OCI-M1 (cell line): ENCODE results near the gene RHOF.
A peak's percentile ranks its signal among the peaks of the same experiment; 100 is the strongest.

ENCODE experiments used
- DNase-seq: peaks from one replicate; lab custom pipeline; 2025; lab: John Stamatoyannopoulos, UW

Gene RHOF

GRCh38 chr12:121819212-121819949 is 25.9 kb upstream of the RHOF start:
- no peak for DNase-seq

- DNase-seq, result no peak
Observed at GRCh38 chr12:121817648-121818043, 24.2 kb upstream of the RHOF start.

DNA sequence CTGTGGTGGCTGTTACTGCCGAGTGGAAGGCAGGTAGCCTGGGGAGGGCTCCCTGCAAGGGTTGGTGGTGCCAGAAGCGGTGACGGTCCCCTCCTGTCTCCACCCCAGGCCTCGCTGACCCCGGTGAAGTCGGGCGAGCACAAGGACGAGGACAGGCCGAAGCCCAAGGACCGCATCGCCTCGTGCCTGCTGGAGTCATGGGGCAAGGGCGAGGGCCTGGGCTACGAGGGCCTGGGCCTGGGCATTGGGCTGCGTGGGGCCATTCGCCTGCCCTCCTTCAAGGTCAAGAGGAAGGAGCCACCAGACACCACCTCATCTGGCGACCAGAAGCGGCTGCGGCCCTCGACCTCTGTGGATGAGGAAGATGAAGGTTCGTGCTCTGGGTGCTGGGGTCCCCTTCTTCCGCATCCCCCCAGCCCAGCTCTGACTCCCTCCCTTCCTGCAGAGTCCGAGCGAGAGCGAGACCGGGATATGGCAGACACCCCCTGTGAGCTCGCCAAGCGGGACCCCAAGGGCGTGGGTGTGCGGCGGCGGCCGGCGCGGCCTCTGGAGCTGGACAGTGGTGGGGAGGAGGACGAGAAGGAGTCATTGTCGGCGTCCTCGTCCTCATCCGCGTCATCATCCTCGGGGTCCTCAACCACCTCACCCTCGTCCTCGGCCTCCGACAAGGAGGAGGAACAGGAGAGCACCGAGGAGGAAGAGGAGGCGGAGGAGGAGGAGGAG is 23.6 kb upstream of the RHOF start:
- DNase-seq, result no peak

DNA sequence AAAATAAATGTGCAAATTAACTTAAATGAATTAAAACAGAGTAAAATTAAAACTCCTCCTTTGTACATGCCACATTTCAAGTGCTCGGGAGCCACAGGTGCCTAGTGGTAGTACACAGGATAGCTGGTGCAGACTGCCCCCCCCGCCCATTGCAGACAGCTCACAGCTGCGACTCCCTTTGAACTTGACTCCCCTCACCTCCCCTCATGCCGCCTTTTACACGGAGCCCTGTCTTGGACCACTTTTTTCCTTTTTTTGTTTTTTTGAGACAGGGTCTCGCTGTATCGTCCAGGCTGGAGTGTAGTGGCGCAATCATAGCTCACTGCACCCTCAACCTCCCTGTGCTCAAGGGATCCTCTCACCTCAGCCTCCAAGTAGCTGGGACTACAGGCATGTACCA is 21.8 kb upstream of the RHOF start:
- no peak for DNase-seq

GRCh38 chr12:121814429-121815119 is 21.1 kb upstream of the RHOF start:
- no peak for DNase-seq

DNA sequence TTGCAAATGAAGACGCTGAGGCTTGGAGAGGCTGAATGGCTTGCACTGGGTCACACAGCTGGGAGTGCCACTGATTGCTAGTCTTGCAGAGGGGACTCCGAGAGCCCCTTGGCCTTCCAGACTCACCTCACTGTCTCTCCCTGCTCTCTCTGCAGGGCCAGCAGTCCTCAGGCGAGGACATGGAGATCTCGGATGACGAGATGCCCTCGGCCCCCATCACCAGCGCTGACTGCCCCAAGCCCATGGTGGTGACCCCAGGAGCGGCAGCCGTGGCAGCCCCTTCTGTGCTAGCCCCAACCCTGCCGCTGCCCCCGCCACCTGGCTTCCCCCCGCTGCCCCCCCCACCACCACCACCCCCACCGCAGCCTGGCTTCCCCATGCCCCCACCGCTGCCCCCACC is 20.5 kb upstream of the RHOF start:
- no peak for DNase-seq

DNA sequence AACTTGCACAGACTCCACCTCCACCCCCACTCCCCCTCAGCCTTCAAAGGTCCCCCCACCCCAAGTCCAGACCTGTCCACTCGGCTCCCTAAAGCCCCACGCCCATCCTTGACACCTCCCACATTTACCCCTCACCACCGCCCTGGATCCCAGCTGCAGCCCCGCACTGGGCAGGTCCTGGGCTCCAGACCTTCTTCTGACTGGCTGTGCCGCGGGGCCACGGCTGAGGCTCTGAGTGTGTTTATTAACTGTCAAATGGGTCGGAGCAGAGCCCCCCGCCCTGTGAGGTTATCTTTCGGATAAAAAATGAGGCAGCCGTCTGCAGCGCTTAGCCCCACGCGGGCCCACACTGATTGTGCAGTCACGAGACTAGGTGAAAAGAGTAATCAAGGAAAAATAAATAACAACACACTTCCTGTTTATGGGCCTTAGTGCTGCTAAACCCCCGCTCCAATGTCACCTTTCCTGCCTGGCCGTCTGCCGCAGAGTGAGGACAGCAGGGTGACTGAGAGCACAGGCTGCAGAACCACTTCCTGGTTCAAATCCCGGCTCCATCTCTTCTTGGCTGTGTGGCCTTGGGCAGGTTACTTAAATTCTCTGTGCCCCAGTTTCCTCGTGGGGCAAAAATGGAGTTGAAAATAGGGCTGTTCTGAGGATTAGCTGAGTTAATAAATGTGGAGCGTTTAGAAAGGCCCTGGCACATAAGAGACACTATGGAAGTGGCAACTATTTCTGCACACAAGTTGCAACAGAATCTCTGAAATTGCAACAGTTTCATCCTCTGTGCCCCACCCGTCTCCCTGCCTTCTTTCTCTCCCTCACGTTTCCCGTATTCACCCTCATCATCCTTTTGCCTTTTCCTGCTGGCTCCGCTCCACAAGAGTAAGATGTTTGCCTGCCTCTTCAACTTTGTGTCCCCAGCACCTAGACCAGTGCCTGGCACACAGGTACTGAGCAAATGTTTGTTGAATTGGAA is 19.7 kb upstream of the RHOF start:
- DNase-seq, result no peak

DNA sequence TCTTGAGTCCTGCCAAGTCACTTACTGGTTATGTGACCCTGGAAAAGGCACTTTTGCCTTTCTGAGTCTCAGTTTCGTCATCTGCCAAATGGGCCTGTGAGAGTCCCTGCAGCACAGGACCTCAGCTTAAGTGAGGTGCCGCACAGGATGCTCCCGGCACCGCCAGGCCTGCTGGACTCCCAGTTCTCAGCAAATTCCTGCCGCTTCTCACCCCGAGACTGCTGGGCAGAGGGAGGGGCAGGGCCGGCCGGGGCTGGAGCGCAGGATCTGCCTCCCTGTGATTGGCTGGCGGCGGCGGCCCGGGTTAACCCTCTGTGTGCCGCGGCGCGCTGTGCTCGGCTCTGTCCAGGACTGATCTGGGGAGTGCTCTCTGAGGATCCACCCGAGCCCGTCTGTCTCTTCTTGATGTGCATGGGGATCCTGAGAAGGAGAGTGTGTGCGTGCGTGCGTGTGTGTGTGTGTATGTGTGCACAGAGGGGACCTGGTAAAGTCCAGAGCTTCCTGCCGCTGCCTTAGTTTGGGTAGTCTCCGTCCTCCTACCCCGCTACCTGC is 18.9 kb upstream of the RHOF start:
- no peak for DNase-seq

GRCh38 chr12:121811434-121812319 is 18.2 kb upstream of the RHOF start:
- peak; percentile 83 for DNase-seq

DNA sequence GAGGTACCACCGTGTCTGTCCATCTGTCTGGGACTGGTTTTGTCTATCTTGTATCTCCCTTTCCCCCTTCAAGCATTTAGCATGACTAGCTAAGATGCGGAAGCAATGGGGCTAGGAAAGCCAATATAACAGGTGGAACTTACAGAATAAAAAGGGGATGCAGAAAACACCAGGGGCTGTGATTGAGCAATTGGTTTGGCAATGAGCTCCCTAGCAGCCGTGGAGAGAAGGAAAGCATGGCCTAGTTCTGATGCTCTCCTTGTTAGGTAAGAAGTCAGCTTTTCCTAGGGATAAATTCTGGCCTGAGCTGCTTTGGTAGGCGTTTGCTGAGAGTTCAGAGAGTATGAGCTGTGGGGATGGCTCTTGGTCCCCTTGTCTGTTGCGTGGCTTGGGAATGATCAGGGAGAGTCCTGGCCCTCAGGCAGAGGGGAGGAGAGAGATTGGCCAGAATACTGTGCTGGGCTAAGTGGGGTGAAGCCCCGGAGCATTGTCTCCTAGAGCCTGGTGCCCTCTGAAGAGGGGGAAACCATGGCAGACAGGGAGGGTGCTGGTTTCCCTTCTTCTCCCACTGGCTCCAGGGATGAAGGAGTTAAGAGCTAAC is 17.4 kb upstream of the RHOF start:
- DNase-seq, result no peak

GRCh38 chr12:121810234-121810817 is 16.8 kb upstream of the RHOF start:
- DNase-seq, result no peak

GRCh38 chr12:121809712-121810116 is 16.2 kb upstream of the RHOF start:
- no peak for DNase-seq

DNA sequence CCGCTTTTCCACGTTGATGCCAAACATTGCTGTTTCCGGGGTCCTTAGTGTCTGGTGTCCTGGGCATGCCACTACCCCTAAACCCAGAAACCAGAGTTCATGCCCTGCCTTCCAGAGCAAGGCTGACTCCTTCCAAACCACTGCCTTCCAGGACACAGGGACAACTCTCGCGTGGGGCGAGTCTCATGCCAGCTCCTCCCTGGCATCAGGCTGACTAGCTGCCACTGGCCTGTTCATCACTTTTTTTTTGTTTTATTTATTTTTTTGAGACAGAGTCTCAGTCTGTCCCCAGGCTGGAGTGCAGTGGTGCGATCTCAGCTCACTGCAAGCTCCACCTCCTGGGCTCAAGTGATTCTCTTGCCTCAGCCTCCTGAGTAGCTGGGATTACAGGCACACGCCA is 15.1 kb upstream of the RHOF start:
- no peak for DNase-seq

GRCh38 chr12:121807642-121808347 is 14.3 kb upstream of the RHOF start:
- DNase-seq, result no peak

DNA sequence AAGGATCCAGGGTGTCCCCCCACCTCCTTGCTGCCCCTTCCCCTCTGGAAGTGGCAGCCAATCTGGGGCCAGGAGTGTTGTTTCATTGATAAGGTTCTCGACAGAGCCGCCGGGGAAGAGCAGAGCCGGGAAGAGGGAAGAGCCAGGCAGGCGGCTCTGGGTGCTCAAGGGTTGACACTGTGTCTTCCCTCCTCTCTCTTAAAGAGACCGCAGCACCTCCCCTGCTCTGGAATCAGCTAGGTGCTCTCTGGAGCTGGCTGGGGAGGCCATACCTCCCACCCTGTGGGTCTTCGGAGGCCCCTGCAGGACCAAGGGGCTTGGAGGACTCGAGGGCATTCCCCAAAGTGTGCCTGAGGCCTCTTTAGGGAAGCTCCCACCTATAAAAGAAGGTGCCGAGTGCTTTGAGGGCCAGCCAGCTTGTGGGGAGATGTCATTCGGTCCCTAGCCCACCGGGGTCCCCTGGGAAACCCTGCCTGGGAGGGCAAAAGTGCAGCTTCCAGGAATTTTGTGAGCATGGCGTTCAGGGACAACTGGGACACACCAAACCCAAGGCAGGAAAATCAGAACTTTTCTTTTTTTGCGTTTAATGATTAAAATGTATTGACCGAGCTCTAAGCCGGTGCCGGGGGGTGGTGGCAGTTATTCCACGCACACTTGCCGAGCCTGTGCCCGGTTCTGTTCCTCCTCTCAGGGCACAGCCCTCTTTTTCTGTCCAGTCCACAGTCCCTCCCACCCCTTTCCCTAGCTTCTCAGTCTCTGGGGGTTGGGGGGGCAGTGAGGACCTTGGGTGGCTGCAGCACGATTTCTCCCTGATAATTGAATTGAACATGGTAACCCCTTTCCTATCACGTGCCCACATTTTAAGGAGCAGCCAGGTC is 13.3 kb upstream of the RHOF start:
- no peak for DNase-seq

- no peak for DNase-seq
Observed at GRCh38 chr12:121806009-121806545, 12.6 kb upstream of the RHOF start.

GRCh38 chr12:121805171-121806008 is 11.9 kb upstream of the RHOF start:
- peak; percentile 58 for DNase-seq
